ENCODE results near the gene ADPRHL1.
A peak's percentile ranks its signal among the peaks of the same experiment; 100 is the strongest.
"Not testable (repeated sequence)": the region's sequence is repeated elsewhere in the genome, so short reads cannot be mapped to it uniquely, and the experiment has no call there.

The ADPRHL1 gene

DNA sequence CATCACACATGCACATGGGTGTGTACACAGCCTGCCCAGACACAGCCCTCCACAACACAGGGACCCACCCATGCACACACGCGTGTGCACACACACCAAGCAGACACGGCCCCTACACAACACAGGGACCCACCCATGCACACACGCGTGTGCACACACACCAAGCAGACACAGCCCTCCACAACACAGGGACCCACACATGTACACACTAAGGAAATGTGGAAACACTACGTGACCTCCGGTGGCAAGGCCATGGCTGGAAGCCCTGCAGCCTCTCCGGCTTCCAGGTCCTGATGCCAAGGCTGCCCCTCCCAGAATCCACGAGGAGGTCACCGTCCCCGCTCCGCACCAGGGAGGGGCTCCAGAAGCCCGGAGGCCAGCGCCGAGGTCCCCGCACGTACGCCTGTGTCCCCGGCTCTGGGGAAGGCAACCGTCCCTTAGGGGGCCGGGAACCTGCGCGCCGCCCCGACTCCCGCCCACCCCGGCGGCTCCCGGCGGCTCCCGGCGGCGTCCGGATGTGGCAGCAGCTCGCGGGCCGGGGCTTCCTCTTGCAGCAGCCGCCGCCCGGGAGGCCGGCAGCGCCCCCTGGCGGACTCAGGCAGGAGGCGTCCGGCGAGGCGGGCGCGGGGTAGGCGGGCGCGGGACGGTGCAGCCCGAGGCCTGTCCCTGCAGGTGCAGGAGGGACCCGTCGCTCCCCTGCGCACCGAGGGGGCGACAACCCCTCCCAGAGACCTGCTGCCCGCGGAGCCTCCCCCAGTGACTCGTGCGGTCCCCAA lies 59.5 kb downstream of the ADPRHL1 start:
- TF ChIP-seq, protein P1, sequence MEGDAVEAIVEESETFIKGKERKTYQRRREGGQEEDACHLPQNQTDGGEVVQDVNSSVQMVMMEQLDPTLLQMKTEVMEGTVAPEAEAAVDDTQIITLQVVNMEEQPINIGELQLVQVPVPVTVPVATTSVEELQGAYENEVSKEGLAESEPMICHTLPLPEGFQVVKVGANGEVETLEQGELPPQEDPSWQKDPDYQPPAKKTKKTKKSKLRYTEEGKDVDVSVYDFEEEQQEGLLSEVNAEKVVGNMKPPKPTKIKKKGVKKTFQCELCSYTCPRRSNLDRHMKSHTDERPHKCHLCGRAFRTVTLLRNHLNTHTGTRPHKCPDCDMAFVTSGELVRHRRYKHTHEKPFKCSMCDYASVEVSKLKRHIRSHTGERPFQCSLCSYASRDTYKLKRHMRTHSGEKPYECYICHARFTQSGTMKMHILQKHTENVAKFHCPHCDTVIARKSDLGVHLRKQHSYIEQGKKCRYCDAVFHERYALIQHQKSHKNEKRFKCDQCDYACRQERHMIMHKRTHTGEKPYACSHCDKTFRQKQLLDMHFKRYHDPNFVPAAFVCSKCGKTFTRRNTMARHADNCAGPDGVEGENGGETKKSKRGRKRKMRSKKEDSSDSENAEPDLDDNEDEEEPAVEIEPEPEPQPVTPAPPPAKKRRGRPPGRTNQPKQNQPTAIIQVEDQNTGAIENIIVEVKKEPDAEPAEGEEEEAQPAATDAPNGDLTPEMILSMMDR (conservative IDR thresholded peaks at IDR 0.05): peak; percentile 76

DNA sequence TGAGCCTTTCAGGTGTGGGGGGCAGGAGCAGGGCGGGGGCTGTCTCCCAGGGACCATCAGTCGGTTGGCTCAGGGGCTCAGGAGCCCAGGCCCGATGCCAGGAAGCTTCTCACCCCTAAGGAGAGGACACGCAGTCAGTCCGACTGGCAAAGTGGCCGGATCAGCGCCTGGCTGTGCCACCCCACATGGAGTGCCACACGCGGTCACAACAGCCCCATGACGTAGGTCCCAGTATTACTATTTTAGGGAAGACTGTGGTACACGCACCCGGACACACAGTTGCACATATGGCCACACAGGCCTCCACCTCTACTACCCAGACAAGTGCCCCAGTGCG lies 60.1 kb downstream of the ADPRHL1 start:
- TF ChIP-seq, protein P1 (conservative IDR thresholded peaks at IDR 0.05): no peak
- H3K27ac ChIP-seq: no peak overlapping the region

More for the DNA sequence above, 59.5 kb downstream of the ADPRHL1 start:
- H3K27ac ChIP-seq: peak overlapping the region; percentile 31; the same call in 1 of the 2 replicates

DNA sequence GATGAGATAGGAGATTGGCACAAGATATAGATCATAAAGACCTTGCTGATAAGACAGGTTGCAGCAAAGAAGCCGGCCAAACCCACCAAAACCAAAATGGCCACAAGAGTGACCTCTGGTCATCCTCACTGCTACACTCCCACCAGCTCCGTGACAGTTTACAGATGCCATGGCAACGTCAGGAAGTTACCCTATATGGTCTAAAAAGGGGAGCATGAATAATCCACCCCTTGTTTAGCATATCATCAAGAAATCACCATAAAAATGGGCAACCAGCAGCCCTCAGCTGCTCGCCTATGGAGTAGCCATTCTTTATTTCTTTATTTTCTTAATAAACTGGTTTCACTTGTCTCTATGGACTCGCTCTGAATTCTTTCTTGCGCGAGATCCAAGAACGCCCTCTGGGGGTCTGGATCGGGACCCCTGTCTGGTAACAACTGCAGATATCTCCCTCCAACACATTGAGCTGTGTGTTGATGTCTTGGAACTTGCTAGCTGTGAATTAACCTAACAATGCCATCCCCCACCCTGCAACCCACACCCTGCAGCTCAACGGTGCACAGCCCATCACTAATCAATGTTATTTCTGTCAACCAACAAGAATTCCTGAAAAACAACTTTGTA lies 62.3 kb downstream of the ADPRHL1 start:
- no peak overlapping the region for H3K27ac ChIP-seq
- TF ChIP-seq, protein P1 (conservative IDR thresholded peaks at IDR 0.05): no peak

DNA sequence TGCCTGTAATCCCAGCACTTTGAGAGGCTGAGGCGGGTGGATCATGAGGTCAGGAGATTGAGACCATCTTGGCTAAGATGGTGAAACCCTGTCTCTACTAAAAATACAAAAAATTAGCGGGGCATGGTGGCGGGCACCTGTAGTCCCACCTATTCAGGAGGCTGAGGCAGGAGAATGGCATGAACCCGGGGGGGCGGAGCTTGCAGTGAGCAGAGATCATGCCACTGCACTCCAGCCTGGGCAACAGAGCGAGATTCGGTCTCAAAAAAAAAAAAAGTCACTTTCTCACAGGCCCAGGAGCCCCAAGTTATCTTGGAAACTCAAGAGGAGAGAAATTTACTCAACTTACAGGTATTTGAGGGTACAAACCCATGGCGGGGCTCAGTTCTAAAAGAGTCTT lies 63.7 kb downstream of the ADPRHL1 start:
- H3K27ac ChIP-seq: not testable (repeated sequence)

DNA sequence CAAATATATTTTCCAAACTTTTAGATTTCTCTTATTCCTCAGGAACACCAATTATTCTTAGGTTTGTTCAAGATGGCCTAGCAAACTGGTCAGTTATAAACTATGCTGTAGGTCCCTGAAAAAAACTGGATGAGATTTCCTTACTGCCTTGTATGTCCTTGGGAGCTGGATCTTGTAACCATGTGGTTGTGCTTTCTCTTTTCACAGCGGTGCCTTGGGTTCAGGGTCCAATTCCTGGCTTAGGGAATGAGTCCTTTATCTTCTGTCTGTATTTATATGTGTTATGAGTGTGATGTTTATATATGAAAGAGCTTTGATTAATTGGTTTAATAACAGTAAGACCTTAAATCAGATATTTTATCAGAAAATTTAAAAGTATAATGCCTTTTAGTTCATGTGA lies 65.9 kb downstream of the ADPRHL1 start:
- TF ChIP-seq, protein P1 (conservative IDR thresholded peaks at IDR 0.05): no peak
- no peak overlapping the region for H3K27ac ChIP-seq

DNA sequence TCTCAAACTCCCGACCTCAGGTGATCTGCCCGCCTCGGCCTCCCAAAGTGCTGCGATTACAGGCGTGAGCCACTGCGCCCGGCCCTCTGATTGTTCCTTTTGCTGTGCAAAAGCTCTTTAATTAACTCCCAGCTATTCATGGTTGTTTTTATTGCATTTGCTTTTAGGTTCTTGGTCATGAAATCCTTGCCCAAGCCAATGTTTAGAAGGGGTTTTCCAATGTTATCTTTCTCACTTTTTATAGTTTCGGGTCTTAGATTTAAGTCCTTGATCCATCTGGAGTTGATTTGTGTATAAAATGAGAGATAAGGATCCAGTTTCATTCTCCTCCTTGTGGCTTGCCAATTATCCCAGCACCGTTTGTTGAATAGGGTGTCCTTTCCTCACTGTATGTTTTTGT lies 70.2 kb downstream of the ADPRHL1 start:
- TF ChIP-seq, protein P1 (conservative IDR thresholded peaks at IDR 0.05): no peak
- H3K27ac ChIP-seq: no peak overlapping the region

DNA sequence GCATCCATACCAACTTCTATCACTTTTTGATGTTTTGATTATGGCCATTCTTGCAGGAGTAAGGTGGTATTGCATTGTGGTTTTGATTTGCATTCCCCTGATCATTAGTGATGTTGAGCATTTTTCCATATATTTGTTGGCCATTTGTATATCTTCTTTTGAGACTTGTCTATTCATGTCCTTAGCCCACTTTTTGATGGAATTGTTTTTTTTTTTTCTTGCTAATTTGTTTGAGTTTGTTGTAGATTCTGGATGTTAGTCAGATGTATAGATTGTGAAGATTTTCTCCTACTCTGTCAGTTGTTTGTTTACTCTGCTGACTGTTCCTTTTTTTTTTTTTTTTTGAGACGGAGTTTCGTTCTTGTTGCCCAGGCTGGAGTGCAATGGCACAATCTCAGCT lies 70.7 kb downstream of the ADPRHL1 start:
- not testable (repeated sequence) for H3K27ac ChIP-seq

DNA sequence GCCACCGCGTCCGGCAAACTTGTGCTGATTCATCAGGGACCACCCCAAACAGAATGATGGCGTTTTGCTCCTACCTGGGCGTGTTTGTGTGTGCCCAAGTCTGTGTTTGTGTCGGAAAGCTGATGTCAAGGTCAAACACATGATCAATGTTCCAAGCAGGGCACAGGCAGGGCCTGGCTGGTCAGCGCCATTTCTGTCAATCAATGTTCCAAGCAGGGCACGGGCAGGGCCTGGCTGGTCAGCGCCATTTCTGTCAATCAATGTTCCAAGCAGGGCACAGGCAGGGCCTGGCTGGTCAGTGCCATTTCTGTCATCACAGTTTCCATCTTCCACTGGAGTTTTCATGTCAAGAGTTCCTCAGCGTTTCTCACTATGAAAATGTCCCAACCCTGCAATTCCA lies 74.5 kb downstream of the ADPRHL1 start:
- H3K27ac ChIP-seq: no peak overlapping the region
- TF ChIP-seq, protein P1 (conservative IDR thresholded peaks at IDR 0.05): no peak
